H9 (cell line): Measurements from ENCODE around the gene HEMGN. TPM values are rescaled to one million over a fixed set of nuclear protein-coding genes. Genes with fewer than 3 reads are reported as not detected.

Source experiments
- DNase-seq: peaks from one replicate; pipeline ENCODE4 v3.0.0-alpha.2; 2017
- H2AFZ ChIP-seq: one replicate; pipeline ENCODE4 v1.6.1; 2013; ENCODE audit warnings: mild to moderate bottlenecking, low read length, control low read depth, moderate library complexity
- H2AK5ac ChIP-seq: 2 replicates; pipeline ENCODE4 v1.6.1; 2013; ENCODE audit warnings: low read length, control low read depth, mixed read lengths; ENCODE audit not compliant: insufficient read length
- H2BK120ac ChIP-seq: one replicate; pipeline ENCODE4 v1.6.1; 2013; ENCODE audit warnings: low read depth, mild to moderate bottlenecking, low read length, control low read depth, inconsistent platforms; ENCODE audit not compliant: poor library complexity, severe bottlenecking
- H2BK12ac ChIP-seq: 2 replicates; pipeline ENCODE4 v1.6.1; 2013; ENCODE audit warnings: low read length, control low read depth, mixed read lengths, low read depth; ENCODE audit not compliant: insufficient read length
- H2BK15ac ChIP-seq: 2 replicates; pipeline ENCODE4 v1.6.1; 2013; ENCODE audit warnings: low read depth, low read length, control low read depth
- H2BK20ac ChIP-seq: one replicate; pipeline ENCODE4 v1.6.1; 2013; ENCODE audit warnings: low read depth, mild to moderate bottlenecking, low read length, control low read depth, inconsistent platforms; ENCODE audit not compliant: poor library complexity, severe bottlenecking
- H2BK5ac ChIP-seq: 2 replicates; pipeline ENCODE4 v1.6.1; 2013; ENCODE audit warnings: low read length, control low read depth, mixed read lengths; ENCODE audit not compliant: insufficient read length
- H3K14ac ChIP-seq: 2 replicates; pipeline ENCODE4 v1.6.1; 2013; ENCODE audit warnings: low read length, control low read depth; ENCODE audit not compliant: insufficient read depth
- H3K18ac ChIP-seq: 2 replicates; pipeline ENCODE4 v1.6.1; 2013; ENCODE audit warnings: low read depth, mild to moderate bottlenecking, mixed read lengths, low read length, control low read depth; ENCODE audit not compliant: insufficient read length
- H3K23ac ChIP-seq: 2 replicates; pipeline ENCODE4 v1.6.1; 2013; ENCODE audit warnings: low read length, control low read depth, mixed read lengths, low read depth; ENCODE audit not compliant: insufficient read length
- H3K23me2 ChIP-seq: 2 replicates; pipeline ENCODE4 v1.6.1; 2013; ENCODE audit warnings: low read depth, mild to moderate bottlenecking, mixed read lengths, low read length, control low read depth; ENCODE audit not compliant: insufficient read length, poor library complexity, severe bottlenecking
- H3K27ac ChIP-seq: 2 replicates; pipeline ENCODE4 v1.5.1; 2013; ENCODE audit warnings: low read length, control low read depth, mixed read lengths, low read depth; ENCODE audit not compliant: insufficient read length
- H3K27me3 ChIP-seq: 2 replicates; pipeline ENCODE4 v1.6.1; 2013; ENCODE audit warnings: low read length, control low read depth, inconsistent platforms; ENCODE audit not compliant: insufficient read depth
- H3K4ac ChIP-seq: 2 replicates; pipeline ENCODE4 v1.6.1; 2013; ENCODE audit warnings: low read depth, mild to moderate bottlenecking, control low read depth, inconsistent platforms, low read length, moderate library complexity
- H3K4me1 ChIP-seq: 2 replicates; pipeline ENCODE4 v1.6.1; 2013; ENCODE audit warnings: low read length, control low read depth, inconsistent platforms; ENCODE audit not compliant: insufficient read depth
- H3K4me2 ChIP-seq: 2 replicates; pipeline ENCODE4 v1.6.1; 2013; ENCODE audit warnings: low read length, control low read depth, mixed read lengths; ENCODE audit not compliant: insufficient read length, insufficient read depth
- H3K56ac ChIP-seq: 2 replicates; pipeline ENCODE4 v1.6.1; 2013; ENCODE audit warnings: low read depth, mild to moderate bottlenecking, mixed read lengths, low read length, control low read depth; ENCODE audit not compliant: insufficient read length
- H3K79me1 ChIP-seq: 2 replicates; pipeline ENCODE4 v1.6.1; 2013; ENCODE audit warnings: low read depth, mild to moderate bottlenecking, moderate library complexity, low read length, control low read depth, inconsistent platforms; ENCODE audit not compliant: insufficient read depth, poor library complexity, severe bottlenecking
- H3K79me2 ChIP-seq: 2 replicates; pipeline ENCODE4 v1.6.1; 2013; ENCODE audit warnings: low read length, control low read depth, inconsistent platforms; ENCODE audit not compliant: insufficient read depth
- H3K9ac ChIP-seq: 2 replicates; pipeline ENCODE4 v1.6.1; 2013; ENCODE audit warnings: low read length, control low read depth, mixed read lengths; ENCODE audit not compliant: insufficient read length; ENCODE audit errors: extremely low read depth
- H3K9me3 ChIP-seq: one replicate; pipeline ENCODE4 v1.6.1; 2013; ENCODE audit warnings: low read depth, low read length, inconsistent platforms; ENCODE audit not compliant: control insufficient read depth
- H3T11ph ChIP-seq: one replicate; pipeline ENCODE4 v1.6.1; 2013; ENCODE audit warnings: mild to moderate bottlenecking, low read length, control low read depth, inconsistent platforms
- H4K20me1 ChIP-seq: one replicate; pipeline ENCODE4 v1.6.1; 2013; ENCODE audit not compliant: control insufficient read depth, insufficient read length, insufficient read depth
- H4K5ac ChIP-seq: 2 replicates; pipeline ENCODE4 v1.6.1; 2013; ENCODE audit warnings: low read depth, mild to moderate bottlenecking, mixed read lengths, low read length, control low read depth; ENCODE audit not compliant: insufficient read length
- H4K8ac ChIP-seq: replicated peaks from 2 replicates; pipeline ENCODE4 v1.6.1; 2013; ENCODE audit warnings: low read length, control low read depth, mixed read lengths, low read depth; ENCODE audit not compliant: insufficient read length
- H4K91ac ChIP-seq: 2 replicates; pipeline ENCODE4 v1.6.1; 2013; ENCODE audit warnings: low read depth, mild to moderate bottlenecking, moderate library complexity, mixed read lengths, low read length, control low read depth; ENCODE audit not compliant: insufficient read length
- H3K27ac Mint-ChIP-seq, 3 experiments: 2 replicates in 2 of 3; 3 replicates in 1 of 3; pipeline ENCODE4 v1.8.0; 2020 to 2021; ENCODE audit warnings: mixed read lengths in 3 of 3, mild to moderate bottlenecking in 1 of 3, moderate library complexity in 1 of 3
- H3K27me3 Mint-ChIP-seq: 2 replicates; pipeline ENCODE4 v1.8.0; 2021; ENCODE audit warnings: low read depth, mild to moderate bottlenecking, moderate library complexity, mixed read lengths
- H3K36me3 Mint-ChIP-seq, 3 experiments: 2 replicates in 2 of 3; 3 replicates in 1 of 3; pipeline ENCODE4 v1.8.0; 2020 to 2021; ENCODE audit warnings: low read depth in 3 of 3, mixed read lengths in 3 of 3; ENCODE audit not compliant: insufficient read depth in 1 of 3
- H3K4me1 Mint-ChIP-seq, 2 experiments: 2 replicates each; pipeline ENCODE4 v1.8.0; 2020; ENCODE audit warnings: mixed read lengths in 2 of 2
- H3K4me3 Mint-ChIP-seq, 2 experiments: 2 replicates in 1 of 2; 3 replicates in 1 of 2; pipeline ENCODE4 v1.8.0; 2020 to 2021; ENCODE audit warnings: mild to moderate bottlenecking in 2 of 2, mixed read lengths in 2 of 2, moderate library complexity in 1 of 2
- H3K9me3 Mint-ChIP-seq, 2 experiments: 2 replicates in 1 of 2; 3 replicates in 1 of 2; pipeline ENCODE4 v1.8.0; 2020; ENCODE audit warnings: mild to moderate bottlenecking in 2 of 2, mixed read lengths in 2 of 2, moderate library complexity in 1 of 2
- CTCF ChIP-seq: fragments of 200-600 bp; sonication (generic); conservative IDR thresholded peaks from 3 replicates; pipeline ENCODE4 v1.8.0; 2021; ENCODE audit warnings: antibody characterized with exemption, mild to moderate bottlenecking
- WGBS: extraction: QIAGEN DNeasy Blood & Tissue Kit; methylation state at CpG from one replicate; pipeline ENCODE4 v1.1.7; 2013; ENCODE audit warnings: missing lambda C conversion rate, low lambda C conversion rate, mixed read lengths; ENCODE audit not compliant: insufficient read length; ENCODE audit errors: extremely low coverage; 5-methylcytosine and 5-hydroxymethylcytosine counted together
- total RNA-seq: library from RNA; stranded (reverse); gene quantifications from 2 replicates; pipeline ENCODE4 v1.2.1, GENCODE V29; 2021

HEMGN gene
- total RNA-seq, 1 experiment from 2014 or later, result not detected

GRCh38 chr9:97910357-97910756 is 27.6 kb downstream of the HEMGN start:
- Mint-ChIP-seq H3K27me3 (no peaks in the 10 kb centered on the region), H3K4me3 (no peak overlapping the region)

More at GRCh38 chr9:97910357-97910756, 27.6 kb downstream of the HEMGN start:
- no peak for TF ChIP-seq CTCF
- H3K23ac ChIP-seq, result no peak overlapping the region
- Mint-ChIP-seq H3K4me1 (no peaks in the 10 kb centered on the region), H3K27ac (no peak overlapping the region), H3K9me3 (no peaks in the 10 kb centered on the region), H3K36me3 (peaks cover 0 to 16% (median 6%) of the 10 kb centered on the region in 3 experiments; a peak in 2 of 7 replicates)
- H4K20me1 ChIP-seq, result no peaks in the 10 kb centered on the region
- no peak overlapping the region for H2BK15ac ChIP-seq
- no peak overlapping the region for H3K56ac ChIP-seq
- no peaks in the 10 kb centered on the region for H3K79me2 ChIP-seq
- H3K4ac ChIP-seq, result no peak overlapping the region
- no peak overlapping the region for H4K91ac ChIP-seq
- no peak overlapping the region for H3K4me2 ChIP-seq
- no peaks in the 10 kb centered on the region for H3K23me2 ChIP-seq
- no peaks in the 10 kb centered on the region for H3K4me1 ChIP-seq
- no peak overlapping the region for H2AFZ ChIP-seq
- H2BK12ac ChIP-seq, result no peak overlapping the region
- no peak overlapping the region for H3K18ac ChIP-seq
- H3K14ac ChIP-seq, result no peak overlapping the region
- H3K27ac ChIP-seq, result no peak overlapping the region
- H2BK20ac ChIP-seq, result no peak overlapping the region
- no CpG with 5 or more reads among the region's 6 CpGs for WGBS
- no peak overlapping the region for H4K8ac ChIP-seq
- no peak overlapping the region for H2BK5ac ChIP-seq
- H3T11ph ChIP-seq, result no peak overlapping the region
- no peak for DNase-seq
- H4K5ac ChIP-seq, result no peak overlapping the region
- H3K9ac ChIP-seq, result no peak overlapping the region
- no peaks in the 10 kb centered on the region for H3K27me3 ChIP-seq
- H2AK5ac ChIP-seq, result no peak overlapping the region
- no peaks in the 10 kb centered on the region for H3K79me1 ChIP-seq
- no peaks in the 10 kb centered on the region for H3K9me3 ChIP-seq
- no peak overlapping the region for H2BK120ac ChIP-seq
